Esophagus muscularis mucosa (tissue), 3 donors: ENCODE measurements around the gene CIDEB.

Experiments used
- POLR2A ChIP-seq: fragments of 450-650 bp; IDR thresholded peaks from one replicate; pipeline ENCODE4 v1.6.1; 2017; ENCODE audit warnings: antibody characterized with exemption, moderate library complexity, mild to moderate bottlenecking, low read depth
- POLR2AphosphoS5 ChIP-seq, 2 donors: sonication (generic); formaldehyde crosslinking; IDR thresholded peaks; one replicate each; pipeline ENCODE4 v1.6.1; 2017; ENCODE audit warnings: antibody characterized with exemption in 2 of 2
- TF ChIP-seq, protein P1 (sequence below), 3 experiments: fragments of 200-600 bp in 2 of 3; fragments of 450-650 bp in 1 of 3; sonication (generic) in 2 of 3; IDR thresholded peaks; one replicate each; pipeline ENCODE4 v1.5.1; 2017 to 2019; ENCODE audit warnings: antibody characterized with exemption in 3 of 3, mild to moderate bottlenecking in 2 of 3, moderate library complexity in 1 of 3

DNA sequence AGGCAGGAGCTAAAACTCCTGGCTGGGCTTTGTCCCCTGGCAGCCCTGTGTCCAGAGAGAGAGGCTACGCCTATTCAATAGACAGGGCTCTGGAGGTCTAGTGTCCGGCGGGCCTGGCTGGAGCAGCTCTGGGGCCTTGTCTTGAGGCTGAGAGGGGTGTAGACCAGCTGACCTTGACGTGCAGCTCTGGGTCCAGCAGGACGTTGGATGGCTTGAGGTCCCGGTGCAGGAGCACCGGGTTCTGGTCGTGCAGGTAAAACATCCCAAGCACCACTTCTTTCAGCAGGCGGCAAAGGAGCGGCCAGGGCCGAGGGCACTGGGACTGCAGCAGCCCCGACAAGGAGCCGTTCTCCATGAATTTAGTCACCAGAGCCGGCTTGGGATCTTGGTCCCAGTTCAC, 31.1 kb upstream of the CIDEB start:
- TF ChIP-seq, protein P1, sequence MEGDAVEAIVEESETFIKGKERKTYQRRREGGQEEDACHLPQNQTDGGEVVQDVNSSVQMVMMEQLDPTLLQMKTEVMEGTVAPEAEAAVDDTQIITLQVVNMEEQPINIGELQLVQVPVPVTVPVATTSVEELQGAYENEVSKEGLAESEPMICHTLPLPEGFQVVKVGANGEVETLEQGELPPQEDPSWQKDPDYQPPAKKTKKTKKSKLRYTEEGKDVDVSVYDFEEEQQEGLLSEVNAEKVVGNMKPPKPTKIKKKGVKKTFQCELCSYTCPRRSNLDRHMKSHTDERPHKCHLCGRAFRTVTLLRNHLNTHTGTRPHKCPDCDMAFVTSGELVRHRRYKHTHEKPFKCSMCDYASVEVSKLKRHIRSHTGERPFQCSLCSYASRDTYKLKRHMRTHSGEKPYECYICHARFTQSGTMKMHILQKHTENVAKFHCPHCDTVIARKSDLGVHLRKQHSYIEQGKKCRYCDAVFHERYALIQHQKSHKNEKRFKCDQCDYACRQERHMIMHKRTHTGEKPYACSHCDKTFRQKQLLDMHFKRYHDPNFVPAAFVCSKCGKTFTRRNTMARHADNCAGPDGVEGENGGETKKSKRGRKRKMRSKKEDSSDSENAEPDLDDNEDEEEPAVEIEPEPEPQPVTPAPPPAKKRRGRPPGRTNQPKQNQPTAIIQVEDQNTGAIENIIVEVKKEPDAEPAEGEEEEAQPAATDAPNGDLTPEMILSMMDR (IDR thresholded peaks at IDR 0.05): no peak
- no peak for TF ChIP-seq POLR2AphosphoS5 (IDR thresholded peaks at IDR 0.05)
- no peak for TF ChIP-seq POLR2A
